SK-N-SH (cell line): Measurements from ENCODE around the gene SNU13. TPM values are rescaled to one million over a fixed set of nuclear protein-coding genes. Genes with fewer than 3 reads are reported as not detected.

Experiments
- CTCF ChIA-PET: fragments of 300-600, 350-600 bp; formaldehyde crosslinking; extraction: SDS; loops from one replicate; lab custom pipeline; 2021; lab: Yijun Ruan, JAX
- POLR2A ChIA-PET: fragments of 350-600 bp; sonication (Branson Sonifier 250); formaldehyde crosslinking; extraction: SDS; loops from one replicate; lab custom pipeline; 2020; ENCODE audit warnings: antibody characterized with exemption, inconsistent platforms; lab: Yijun Ruan, JAX
- DNase-seq: peaks from one replicate; pipeline ENCODE4 v3.0.0; 2012
- H2AFZ ChIP-seq: fragments of 200-600 bp; sonication (generic); 2 replicates; pipeline ENCODE4 v1.8.1; 2016; ENCODE audit warnings: antibody characterized with exemption, mild to moderate bottlenecking, low read depth
- H3F3A ChIP-seq: fragments of 200-600 bp; sonication (generic); replicated peaks from 2 replicates; pipeline ENCODE3; 2016; ENCODE audit warnings: antibody characterized with exemption, mild to moderate bottlenecking; ENCODE audit not compliant: insufficient read depth
- H3K27ac ChIP-seq, 2 experiments: fragments of 200-500 bp in 1 of 2; fragments of 200-600 bp in 1 of 2; sonication (Bioruptor generic) in 1 of 2; sonication (generic), shearing (Covaris generic) in 1 of 2; 2 replicates each; pipeline versions ENCODE4 v1.5.1 to v1.6.1; 2014 to 2016; ENCODE audit warnings: low read depth in 2 of 2, inconsistent platforms in 1 of 2, low read length in 1 of 2, mild to moderate bottlenecking in 1 of 2, mixed read lengths in 1 of 2
- H3K27me3 ChIP-seq: fragments of 200-600 bp; sonication (generic), shearing (Covaris generic); 2 replicates; pipeline ENCODE4 v1.6.1; 2016; ENCODE audit warnings: mixed run types; ENCODE audit not compliant: insufficient read depth
- H3K36me3 ChIP-seq, 2 experiments: fragments of 200-500 bp in 1 of 2; fragments of 200-600 bp in 1 of 2; sonication (Bioruptor generic) in 1 of 2; sonication (generic) in 1 of 2; replicated peaks in 1 of 2; 2 replicates each; pipeline versions ENCODE3 to v1.5.1; 2014 to 2016; ENCODE audit warnings: low read length in 1 of 2, mild to moderate bottlenecking in 1 of 2; ENCODE audit not compliant: insufficient read depth in 2 of 2, control insufficient read depth in 1 of 2
- H3K4me1 ChIP-seq, 2 experiments: fragments of 200-500 bp in 1 of 2; fragments of 200-600 bp in 1 of 2; sonication (Bioruptor generic) in 1 of 2; sonication (generic), shearing (Covaris generic) in 1 of 2; 2 replicates each; pipeline versions ENCODE4 v1.5.1 to v1.6.1; 2014 to 2016; ENCODE audit warnings: low read depth in 1 of 2, low read length in 1 of 2, mixed run types in 1 of 2; ENCODE audit not compliant: insufficient read depth in 2 of 2, control insufficient read depth in 1 of 2
- H3K4me2 ChIP-seq: fragments of 200-600 bp; sonication (generic), shearing (Covaris generic); 2 replicates; pipeline ENCODE4 v1.6.1; 2017; ENCODE audit warnings: mixed run types
- H3K4me3 ChIP-seq, 2 experiments: fragments of 200-500 bp in 1 of 2; fragments of 200-600 bp in 1 of 2; sonication (Bioruptor generic) in 1 of 2; sonication (generic), shearing (Covaris generic) in 1 of 2; 2 replicates each; pipeline versions ENCODE4 v1.5.1 to v1.8.1; 2014 to 2016; ENCODE audit warnings: low read depth in 2 of 2, inconsistent platforms in 1 of 2, low read length in 1 of 2, mild to moderate bottlenecking in 1 of 2, mixed read lengths in 1 of 2, moderate library complexity in 1 of 2
- H3K79me2 ChIP-seq: fragments of 200-600 bp; sonication (generic); 2 replicates; pipeline ENCODE4 v1.8.1; 2017; ENCODE audit warnings: mild to moderate bottlenecking; ENCODE audit not compliant: insufficient read depth
- H3K9ac ChIP-seq: fragments of 200-600 bp; sonication (generic); 2 replicates; pipeline ENCODE4 v1.6.1; 2017; ENCODE audit warnings: mixed run types
- H3K9me2 ChIP-seq: fragments of 200-600 bp; sonication (generic); 2 replicates; pipeline ENCODE4 v1.6.1; 2017; ENCODE audit warnings: mixed run types
- H3K9me3 ChIP-seq: fragments of 200-600 bp; sonication (generic); 2 replicates; pipeline ENCODE4 v1.6.1; 2017; ENCODE audit warnings: mixed run types, mild to moderate bottlenecking, moderate library complexity
- H4K20me1 ChIP-seq: fragments of 200-600 bp; sonication (generic); 2 replicates; pipeline ENCODE4 v1.6.1; 2017; ENCODE audit warnings: mild to moderate bottlenecking, mixed run types; ENCODE audit not compliant: insufficient read depth
- CHD2 ChIP-seq: fragments of 150-350 bp; IDR thresholded peaks from 2 replicates; pipeline ENCODE4 v1.6.1; 2018; ENCODE audit warnings: low read length; ENCODE audit not compliant: partially characterized antibody
- ELF1 ChIP-seq: IDR thresholded peaks from 2 replicates; pipeline ENCODE4 v1.4.0; 2012
- EP300 ChIP-seq, 2 experiments: IDR thresholded peaks; 2 replicates each; pipeline versions ENCODE4 v1.4.0 to v1.6.1; 2012; ENCODE audit warnings: borderline replicate concordance in 1 of 2, low read depth in 1 of 2, low read length in 1 of 2
- EZH2phosphoT487 ChIP-seq: fragments of 200-600 bp; sonication (generic); IDR thresholded peaks from 2 replicates; pipeline ENCODE4 v1.6.1; 2017; ENCODE audit warnings: low read depth, mixed run types, mild to moderate bottlenecking, antibody characterized with exemption, moderate library complexity, borderline replicate concordance
- FOSL2 ChIP-seq: IDR thresholded peaks from 2 replicates; pipeline ENCODE4 v1.4.0; 2012; ENCODE audit warnings: low read depth, mild to moderate bottlenecking, moderate library complexity, borderline replicate concordance
- FOXJ3 ChIP-seq: sonication (generic); formaldehyde crosslinking; IDR thresholded peaks from 2 replicates; pipeline ENCODE4 v1.5.1; 2020; ENCODE audit warnings: mild to moderate bottlenecking, missing genetic modification reagents
- GATA2 ChIP-seq: sonication (generic); formaldehyde crosslinking; IDR thresholded peaks from 2 replicates; pipeline ENCODE4 v1.5.0; 2020; ENCODE audit warnings: mild to moderate bottlenecking, missing genetic modification reagents
- JUND ChIP-seq: IDR thresholded peaks from 2 replicates; pipeline ENCODE4 v1.4.0; 2012
- MEF2A ChIP-seq: IDR thresholded peaks from 2 replicates; pipeline ENCODE4 v1.4.0; 2012; ENCODE audit warnings: low read depth, borderline replicate concordance
- NRF1 ChIP-seq: IDR thresholded peaks from 2 replicates; pipeline ENCODE4 v1.6.1; 2012; ENCODE audit warnings: low read depth, mild to moderate bottlenecking, low read length
- POLR2AphosphoS5 ChIP-seq: IDR thresholded peaks from 2 replicates; pipeline ENCODE4 v1.6.1; 2012; ENCODE audit warnings: low read depth, low read length
- RCOR1 ChIP-seq: fragments of 150-350 bp; IDR thresholded peaks from 2 replicates; pipeline ENCODE4 v1.6.1; 2017; ENCODE audit warnings: antibody characterized with exemption, low read length
- RXRA ChIP-seq: IDR thresholded peaks from 2 replicates; pipeline ENCODE4 v1.4.0; 2012; ENCODE audit warnings: low read depth, mild to moderate bottlenecking, borderline replicate concordance
- TAF1 ChIP-seq: IDR thresholded peaks from 2 replicates; pipeline ENCODE4 v1.6.1; 2012; ENCODE audit warnings: low read depth, mild to moderate bottlenecking, low read length, moderate library complexity, borderline replicate concordance
- TEAD4 ChIP-seq: IDR thresholded peaks from 2 replicates; pipeline ENCODE4 v1.4.0; 2012; ENCODE audit warnings: mild to moderate bottlenecking, borderline replicate concordance; ENCODE audit not compliant: insufficient read depth
- USF1 ChIP-seq: IDR thresholded peaks from 2 replicates; pipeline ENCODE4 v1.4.0; 2012; ENCODE audit warnings: low read depth, borderline replicate concordance
- USF2 ChIP-seq: fragments of 150-350 bp; IDR thresholded peaks from 2 replicates; pipeline ENCODE4 v1.6.1; 2017; ENCODE audit warnings: antibody characterized with exemption, low read length, low read depth, borderline replicate concordance
- WGBS: methylation state at CpG from one replicate; pipeline ENCODE4 v1.1.6; 2017; ENCODE audit warnings: low lambda C conversion rate; 5-methylcytosine and 5-hydroxymethylcytosine counted together
- polyA plus RNA-seq, 3 experiments: library from polyadenylated mRNA; depleted of rRNA; stranded (reverse); fragments of >200 nt; gene quantifications; 2 replicates each; pipeline ENCODE4 v1.2.3, GENCODE V29; 2012

Gene SNU13
- polyA plus RNA-seq, 1 of the 3 experiments (the other 2 are of a cell fraction): 282 TPM

- no peaks in the 10 kb centered on the region for H3K79me2 ChIP-seq
- H3K9me2 ChIP-seq: no peaks in the 10 kb centered on the region
- no peaks in the 10 kb centered on the region for H3K36me3 ChIP-seq
- peak overlapping the region in 1 of 2 experiments; percentile 47; a peak in 2 of 4 replicates for H3K27ac ChIP-seq
- no peak overlapping the region for H3K4me3 ChIP-seq
- WGBS: 82% methylated on average over 2 of the region's 7 CpGs
- H3F3A ChIP-seq: no peaks in the 10 kb centered on the region
- H3K9me3 ChIP-seq: no peaks in the 10 kb centered on the region
- no peak overlapping the region for H3K9ac ChIP-seq
- CTCF ChIA-PET: interaction anchor here (1.2 to 2.0 kb wide), 2 partner anchors 15 to 35 kb away, joined by 6 read pairs; no protein-coding TSS in a partner anchor
- no peak for DNase-seq
- H2AFZ ChIP-seq: no peak overlapping the region
- no peaks in the 10 kb centered on the region for H3K27me3 ChIP-seq
- no peak for TF ChIP-seq MEF2A
- no peak for TF ChIP-seq ELF1
- TF ChIP-seq USF2: no peak
- no peak for TF ChIP-seq POLR2AphosphoS5
- TF ChIP-seq EZH2phosphoT487: no peak
- TF ChIP-seq FOXJ3: no peak
- TF ChIP-seq EP300 (IDR thresholded peaks at IDR 0.05; ENCODE audit: borderline replicate concordance in 1 of 2, low read depth in 1 of 2, low read length in 1 of 2): no peak
- TF ChIP-seq JUND: no peak
- TF ChIP-seq NRF1: no peak
- no peak for TF ChIP-seq USF1
- no peak for TF ChIP-seq TEAD4
- H4K20me1 ChIP-seq: no peaks in the 10 kb centered on the region
- no peak overlapping the region for H3K4me2 ChIP-seq
- peaks cover 0 to 6% of the 10 kb centered on the region in 2 experiments; a peak in 1 of 4 replicates for H3K4me1 ChIP-seq
- POLR2A ChIA-PET: no interaction called here
Measured at GRCh38 chr22:41732096-41732772, 43.6 kb upstream of the SNU13 start.

- Histone ChIP-seq H4K20me1 (no peaks in the 10 kb centered on the region), H2AFZ (no peak overlapping the region), H3K4me3 (no peak overlapping the region), H3K9ac (no peak overlapping the region), H3K79me2 (no peaks in the 10 kb centered on the region), H3F3A (no peaks in the 10 kb centered on the region), H3K27ac (peak overlapping the region in 1 of 2 experiments; percentile 47; a peak in 2 of 4 replicates), H3K4me1 (peaks cover 0 to 6% of the 10 kb centered on the region in 2 experiments; a peak in 1 of 4 replicates), H3K27me3 (no peaks in the 10 kb centered on the region), H3K36me3 (no peaks in the 10 kb centered on the region), H3K9me2 (no peaks in the 10 kb centered on the region), H3K9me3 (no peaks in the 10 kb centered on the region), H3K4me2 (no peak overlapping the region)
- ChIA-PET CTCF (interaction anchor here (2.0 kb wide), 1 partner anchor 16 kb away, joined by 6 read pairs; no protein-coding TSS in a partner anchor), POLR2A (no interaction called here)
- peak; percentile 59 for DNase-seq
- TF ChIP-seq CHD2: peak; percentile 21
- TF ChIP-seq GATA2 (CRISPR knock-in tag): peak; percentile 87
- no peak for TF ChIP-seq TAF1
- TF ChIP-seq RXRA: no peak
- peak; percentile 11; the same call in 1 of the 2 replicates for TF ChIP-seq RCOR1
- no peak for TF ChIP-seq FOSL2
- TF ChIP-seq EP300 (IDR thresholded peaks at IDR 0.05; ENCODE audit: borderline replicate concordance in 1 of 2, low read depth in 1 of 2, low read length in 1 of 2): peak in 1 of 2 experiments; percentile 52; a peak in 1 of 4 replicates
- 31% methylated on average over 2 of the region's 2 CpGs for WGBS
Measured at GRCh38 chr22:41731609-41732008, 42.9 kb upstream of the SNU13 start.
